ENCODE data around the gene MEDAG.

MEDAG gene

GRCh38 chr13:30905932-30906383, at the start of gene MEDAG:
MEDAG (plus strand) TSS chr13:30906271; CDS start chr13:30906516, 245 bp downstream.
- peak within 1 kb of the TSS; percentile 61 for H3K4me3 ChIP-seq (ENCODE audit: low read depth, low read length)
- no peak for TF ChIP-seq CTCF (conservative IDR thresholded peaks at IDR 0.05; ENCODE audit: low read depth, low read length)
- peak; percentile 88 for DNase-seq (ENCODE audit: low read depth)

- peak; percentile 13 for TF ChIP-seq CTCF (conservative IDR thresholded peaks at IDR 0.05; ENCODE audit: low read depth, low read length)
- no peak for DNase-seq (ENCODE audit: low read depth)
- H3K4me3 ChIP-seq (ENCODE audit: low read depth, low read length): no peak overlapping the region
These were observed 49.1 kb upstream of the MEDAG start for GRCh38 chr13:30857018-30857417.

DNA sequence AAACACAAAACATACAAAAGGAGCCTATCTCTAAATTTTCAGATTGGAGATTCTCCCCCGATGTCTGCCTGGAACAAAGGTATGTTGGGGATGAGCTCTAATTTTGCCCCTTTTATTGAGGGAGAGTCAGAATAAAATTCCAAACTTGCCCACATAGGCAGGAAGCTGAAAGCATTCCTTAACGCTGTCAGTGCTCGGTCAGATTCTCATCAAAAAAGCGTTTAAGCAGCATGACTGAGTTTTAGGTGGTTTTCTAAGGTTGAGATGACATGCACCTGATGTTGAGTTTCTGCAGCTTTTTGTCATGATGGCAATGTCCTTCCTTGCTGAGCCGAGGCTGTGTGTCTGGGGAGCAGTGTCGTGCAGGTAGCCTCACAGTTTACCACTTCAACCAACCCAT, 48.4 kb upstream of the MEDAG start:
- no peak for TF ChIP-seq CTCF (conservative IDR thresholded peaks at IDR 0.05; ENCODE audit: low read depth, low read length)
- H3K4me3 ChIP-seq (ENCODE audit: low read depth, low read length): no peak overlapping the region
- no peak for DNase-seq (ENCODE audit: low read depth)

DNA sequence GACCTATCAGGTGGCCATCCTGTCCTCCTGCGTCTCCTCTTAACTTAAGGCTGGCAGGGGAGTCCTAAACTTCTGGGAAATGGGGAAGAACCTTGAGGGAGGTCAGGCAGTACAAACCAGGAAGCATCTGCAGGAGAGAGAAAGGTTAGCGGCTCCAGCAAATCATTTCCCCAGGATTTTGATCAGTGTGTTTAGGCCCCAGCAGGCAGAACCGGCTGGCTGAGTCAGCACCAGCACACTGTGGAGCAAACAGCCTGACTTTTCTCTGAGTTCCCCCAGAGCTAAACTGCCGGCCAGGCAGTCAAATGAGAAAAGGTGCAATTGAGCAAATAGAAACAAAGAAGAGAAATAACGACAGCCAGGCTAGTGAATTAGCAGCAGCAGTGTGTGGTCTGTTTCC, 46.7 kb upstream of the MEDAG start:
- no peak for TF ChIP-seq CTCF (conservative IDR thresholded peaks at IDR 0.05; ENCODE audit: low read depth, low read length)
- H3K4me3 ChIP-seq (ENCODE audit: low read depth, low read length): no peak overlapping the region
- peak; percentile 63 for DNase-seq (ENCODE audit: low read depth)

- H3K4me3 ChIP-seq (ENCODE audit: low read depth, low read length): no peak overlapping the region
- TF ChIP-seq CTCF (conservative IDR thresholded peaks at IDR 0.05; ENCODE audit: low read depth, low read length): no peak
- no peak for DNase-seq (ENCODE audit: low read depth)
These were observed 44.9 kb upstream of the MEDAG start for GRCh38 chr13:30861163-30861562.

DNA sequence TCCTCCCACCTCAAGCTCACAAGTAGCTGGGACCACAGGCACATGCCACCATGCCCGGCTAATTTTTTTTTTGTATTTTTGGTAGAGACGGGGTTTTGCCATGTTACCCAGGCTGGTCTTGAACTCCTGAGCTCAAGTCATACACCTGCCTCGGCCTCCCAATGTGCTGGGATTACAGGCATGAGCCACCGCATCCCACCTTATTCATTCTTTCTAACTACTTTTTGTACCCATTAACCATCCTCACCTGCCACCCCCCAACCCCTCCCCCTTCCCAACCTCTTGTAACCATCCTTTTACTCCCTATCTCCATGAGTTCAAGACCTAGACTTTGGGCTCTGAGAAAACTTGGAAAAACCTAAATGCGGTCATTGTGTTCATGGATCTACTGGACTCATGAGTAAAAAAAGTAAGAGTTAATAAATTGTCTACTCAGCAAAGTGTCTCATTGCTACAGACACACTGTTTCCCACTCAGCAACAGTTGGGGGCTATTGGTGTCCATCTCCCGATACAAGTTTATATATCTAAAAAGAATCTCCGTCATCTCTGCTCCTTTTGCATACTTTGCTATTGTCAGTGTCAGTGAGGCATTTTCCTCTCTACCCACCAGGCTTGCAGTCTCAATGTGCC, 44.1 kb upstream of the MEDAG start:
- DNase-seq (ENCODE audit: low read depth): no peak
- no peak for TF ChIP-seq CTCF (conservative IDR thresholded peaks at IDR 0.05; ENCODE audit: low read depth, low read length)
- no peak overlapping the region for H3K4me3 ChIP-seq (ENCODE audit: low read depth, low read length)

GRCh38 chr13:30862707-30863106, 43.4 kb upstream of the MEDAG start:
- TF ChIP-seq CTCF (conservative IDR thresholded peaks at IDR 0.05; ENCODE audit: low read depth, low read length): peak; percentile 20
- DNase-seq (ENCODE audit: low read depth): peak; percentile 49
- H3K4me3 ChIP-seq (ENCODE audit: low read depth, low read length): no peak overlapping the region

Data from choroid plexus epithelial cell (primary cell).